GM12878 (cell line): ENCODE measurements around the gene FHL2.

Experiments used
- HDAC2 ChIP-seq: fragments of 200-600 bp; sonication (generic); IDR thresholded peaks from 2 replicates; pipeline ENCODE4 v1.6.1; 2017
- TARDBP ChIP-seq: IDR thresholded peaks from 2 replicates; pipeline ENCODE4 v1.6.1; 2016; ENCODE audit warnings: borderline replicate concordance
- TCF7 ChIP-seq: IDR thresholded peaks from 2 replicates; pipeline ENCODE4 v1.6.1; 2014; ENCODE audit warnings: antibody characterized with exemption, borderline replicate concordance
- TF ChIP-seq, protein P1 (sequence below): fragments of 450-650 bp; IDR thresholded peaks from 2 replicates; pipeline ENCODE4 v1.6.1; 2017; ENCODE audit warnings: mild to moderate bottlenecking, moderate library complexity

GRCh38 chr2:105431367-105432043, 32.7 kb upstream of the FHL2 start:
- no peak for TF ChIP-seq HDAC2
- no peak for TF ChIP-seq TCF7
- TF ChIP-seq TARDBP: no peak
- TF ChIP-seq, protein P1, sequence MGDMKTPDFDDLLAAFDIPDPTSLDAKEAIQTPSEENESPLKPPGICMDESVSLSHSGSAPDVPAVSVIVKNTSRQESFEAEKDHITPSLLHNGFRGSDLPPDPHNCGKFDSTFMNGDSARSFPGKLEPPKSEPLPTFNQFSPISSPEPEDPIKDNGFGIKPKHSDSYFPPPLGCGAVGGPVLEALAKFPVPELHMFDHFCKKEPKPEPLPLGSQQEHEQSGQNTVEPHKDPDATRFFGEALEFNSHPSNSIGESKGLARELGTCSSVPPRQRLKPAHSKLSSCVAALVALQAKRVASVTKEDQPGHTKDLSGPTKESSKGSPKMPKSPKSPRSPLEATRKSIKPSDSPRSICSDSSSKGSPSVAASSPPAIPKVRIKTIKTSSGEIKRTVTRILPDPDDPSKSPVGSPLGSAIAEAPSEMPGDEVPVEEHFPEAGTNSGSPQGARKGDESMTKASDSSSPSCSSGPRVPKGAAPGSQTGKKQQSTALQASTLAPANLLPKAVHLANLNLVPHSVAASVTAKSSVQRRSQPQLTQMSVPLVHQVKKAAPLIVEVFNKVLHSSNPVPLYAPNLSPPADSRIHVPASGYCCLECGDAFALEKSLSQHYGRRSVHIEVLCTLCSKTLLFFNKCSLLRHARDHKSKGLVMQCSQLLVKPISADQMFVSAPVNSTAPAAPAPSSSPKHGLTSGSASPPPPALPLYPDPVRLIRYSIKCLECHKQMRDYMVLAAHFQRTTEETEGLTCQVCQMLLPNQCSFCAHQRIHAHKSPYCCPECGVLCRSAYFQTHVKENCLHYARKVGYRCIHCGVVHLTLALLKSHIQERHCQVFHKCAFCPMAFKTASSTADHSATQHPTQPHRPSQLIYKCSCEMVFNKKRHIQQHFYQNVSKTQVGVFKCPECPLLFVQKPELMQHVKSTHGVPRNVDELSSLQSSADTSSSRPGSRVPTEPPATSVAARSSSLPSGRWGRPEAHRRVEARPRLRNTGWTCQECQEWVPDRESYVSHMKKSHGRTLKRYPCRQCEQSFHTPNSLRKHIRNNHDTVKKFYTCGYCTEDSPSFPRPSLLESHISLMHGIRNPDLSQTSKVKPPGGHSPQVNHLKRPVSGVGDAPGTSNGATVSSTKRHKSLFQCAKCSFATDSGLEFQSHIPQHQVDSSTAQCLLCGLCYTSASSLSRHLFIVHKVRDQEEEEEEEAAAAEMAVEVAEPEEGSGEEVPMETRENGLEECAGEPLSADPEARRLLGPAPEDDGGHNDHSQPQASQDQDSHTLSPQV: no peak
